Right lobe of liver (tissue), 6 donors: Measurements from ENCODE around the gene UXS1. TPM values are rescaled to one million over a fixed set of nuclear protein-coding genes. Genes with fewer than 3 reads are reported as not detected.

Experiments used
- ATAC-seq, 4 donors: fragments of 200-7000 bp; cut with Tn5 transposase; one replicate each; pipeline ENCODE4 v1.9.1; 2020; ENCODE audit warnings: mild to moderate bottlenecking in 4 of 4, moderate library complexity in 4 of 4
- DNase-seq, 3 donors: peaks; one replicate each; pipeline ENCODE4 v3.0.0-alpha.2; 2020
- H3K27ac ChIP-seq, 3 donors: fragments of 200-600 bp; one replicate each; pipeline ENCODE4 v1.8.0; 2022
- H3K27me3 ChIP-seq, 2 donors: fragments of 200-600 bp; one replicate each; pipeline ENCODE4 v1.8.0; 2022
- H3K36me3 ChIP-seq, 4 donors: fragments of 200-600 bp; sonication (generic) in 1 of 4; one replicate each; pipeline versions ENCODE4 v1.5.1 to v1.8.0; 2017 to 2022; ENCODE audit warnings: control low read depth in 1 of 4
- H3K4me1 ChIP-seq, 4 donors: fragments of 200-600 bp; sonication (generic) in 1 of 4; one replicate each; pipeline versions ENCODE4 v1.5.1 to v1.8.0; 2017 to 2022; ENCODE audit warnings: control low read depth in 1 of 4
- H3K4me3 ChIP-seq, 3 donors: fragments of 200-600 bp; one replicate each; pipeline ENCODE4 v1.8.0; 2022
- H3K9me3 ChIP-seq, 4 donors: fragments of 200-600 bp; sonication (generic) in 1 of 4; one replicate each; pipeline versions ENCODE4 v1.5.1 to v1.8.0; 2017 to 2022; ENCODE audit warnings: control low read depth in 1 of 4
- CTCF ChIP-seq, 4 donors: fragments of 200-600 bp in 3 of 4; fragments of 450-650 bp in 1 of 4; IDR thresholded peaks; one replicate each; pipeline versions ENCODE4 v1.5.1 to v1.8.0; 2016 to 2022; ENCODE audit warnings: antibody characterized with exemption in 4 of 4, mild to moderate bottlenecking in 2 of 4
- POLR2A ChIP-seq: fragments of 450-650 bp; IDR thresholded peaks from one replicate; pipeline ENCODE4 v1.6.1; 2017; ENCODE audit warnings: antibody characterized with exemption, mild to moderate bottlenecking
- WGBS: methylation state at CpG from one replicate; pipeline ENCODE4 v1.1.6; 2018; ENCODE audit warnings: low coverage, low lambda C conversion rate; ENCODE audit not compliant: insufficient coverage; ENCODE audit errors: missing lambda C conversion rate; 5-methylcytosine and 5-hydroxymethylcytosine counted together
- intact Hi-C, 2 donors: fragments of 100-400 bp; cut with DNase I; formaldehyde crosslinking; loops; one replicate each; pipeline versions ENCODE4 v1.11.2 to v1.14.1; 2022
- total RNA-seq, 6 experiments: library from RNA; depleted of rRNA in 2 of 6; stranded (reverse); fragments of >200 nt in 2 of 6; fragmentation: NEBNext Ultra II Directional in 3 of 6; extraction: Animal tissue kit (Norgen Biotek cat#: 25700) in 3 of 6; gene quantifications; one replicate each; pipeline versions ENCODE4 v1.1.0 to v1.2.4, GENCODE V29; 2016 to 2023
- donor health status: DM: no; HTN: yes; CAD: no.
- donor health status: DM: no; HTN: no; CAD: no.
- donor health status: DM: no; HTN: no; CAD: no.
- donor health status: DM: no; HTN: yes; CAD: no.
- donor health status: DM: no; HTN: yes; CAD: no.

Gene UXS1
- total RNA-seq, 6 experiments from 2014 or later = 8.2 to 56.2 (median 14.0) TPM

DNA sequence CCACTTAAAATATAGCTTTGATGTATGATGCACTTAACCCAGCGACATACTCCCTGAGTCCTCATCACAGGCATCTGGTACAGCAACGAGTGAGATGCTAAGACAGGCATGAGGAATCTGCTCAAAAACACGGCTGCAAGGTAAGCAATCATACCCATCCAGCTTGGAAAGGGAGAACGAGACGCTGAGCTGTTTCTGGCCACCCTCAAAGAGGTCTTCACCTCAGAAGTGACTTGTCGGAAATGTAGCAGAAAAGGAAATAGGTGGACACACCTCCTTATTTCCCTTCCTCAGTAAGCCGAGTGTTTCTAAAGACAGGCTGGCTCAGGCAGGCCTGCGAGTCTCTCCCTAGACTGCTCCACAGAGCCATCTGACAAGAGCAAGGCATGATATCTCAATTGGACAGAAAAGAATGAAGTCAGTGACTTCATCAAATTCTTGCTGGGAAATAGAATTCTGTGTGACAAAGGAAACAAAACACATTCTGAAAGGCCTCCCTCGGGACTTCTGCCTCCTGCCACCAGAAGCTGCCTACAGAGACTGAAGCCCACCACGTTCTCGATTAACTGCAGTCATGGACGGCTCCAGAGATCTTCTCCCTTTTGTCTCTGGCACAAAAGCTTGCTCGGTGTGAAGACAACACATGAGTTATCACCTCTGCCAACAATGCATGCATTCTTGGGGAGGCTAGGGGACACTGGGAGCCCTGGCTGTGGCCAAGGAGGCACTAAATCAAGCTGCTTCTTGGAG lies 84.3 kb downstream of the UXS1 start:
- no peak overlapping the region for H3K4me3 ChIP-seq
- TF ChIP-seq CTCF (IDR thresholded peaks at IDR 0.05) (no peak), POLR2A (no peak)
- no peaks in the 10 kb centered on the region for H3K4me1 ChIP-seq
- intact Hi-C loops = no loop called here
- H3K27ac ChIP-seq = no peak overlapping the region
- WGBS = 86% methylated on average over 11 of the region's 13 CpGs
- no peaks in the 10 kb centered on the region for H3K27me3 ChIP-seq
- H3K36me3 ChIP-seq = no peaks in the 10 kb centered on the region
- DNase-seq (no peak), ATAC-seq (no peak)
- H3K9me3 ChIP-seq = no peaks in the 10 kb centered on the region

DNA sequence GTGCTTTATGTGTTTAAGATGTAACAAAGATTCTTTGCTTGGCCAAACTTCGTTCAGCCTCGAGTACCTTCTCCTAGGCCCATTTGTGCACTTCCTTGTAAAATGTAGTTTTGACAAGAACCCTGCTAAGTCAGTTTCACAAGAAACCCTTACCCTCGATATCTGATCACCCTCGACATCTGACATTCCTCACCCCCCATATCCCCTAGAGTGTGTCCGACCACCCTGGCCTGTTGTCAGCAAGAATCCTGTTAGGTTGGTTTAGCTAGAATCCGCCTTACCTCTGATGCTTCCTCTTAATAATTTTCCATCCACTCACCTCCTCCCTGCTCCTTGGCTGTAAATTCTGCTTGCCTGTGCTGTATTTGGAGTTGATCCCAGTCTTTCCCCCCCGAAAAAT lies 85.3 kb downstream of the UXS1 start:
- DNase-seq = no peak
- Histone ChIP-seq H3K9me3 (no peaks in the 10 kb centered on the region), H3K4me1 (no peaks in the 10 kb centered on the region), H3K27ac (no peak overlapping the region), H3K4me3 (no peak overlapping the region), H3K36me3 (no peaks in the 10 kb centered on the region), H3K27me3 (no peaks in the 10 kb centered on the region)
- ATAC-seq = no peak
- intact Hi-C loops = no loop called here
- 80% methylated on average over 5 of the region's 7 CpGs for WGBS
- TF ChIP-seq POLR2A = no peak

- H3K4me1 ChIP-seq = no peaks in the 10 kb centered on the region
- no peak for DNase-seq
- H3K27ac ChIP-seq = no peak overlapping the region
- no peak overlapping the region for H3K4me3 ChIP-seq
- no peaks in the 10 kb centered on the region for H3K36me3 ChIP-seq
- H3K9me3 ChIP-seq = no peaks in the 10 kb centered on the region
- H3K27me3 ChIP-seq = no peaks in the 10 kb centered on the region
- ATAC-seq = peak in 1 of 4 donors; percentile 36
- intact Hi-C loops = no loop called here
- WGBS = 45% methylated on average over 2 of the region's 6 CpGs
- TF ChIP-seq CTCF (IDR thresholded peaks at IDR 0.05) = peak in 2 of 4 donors; percentile 14 to 16
- TF ChIP-seq POLR2A = no peak
Measured at GRCh38 chr2:106108351-106108750, 85.8 kb downstream of the UXS1 start.

DNA sequence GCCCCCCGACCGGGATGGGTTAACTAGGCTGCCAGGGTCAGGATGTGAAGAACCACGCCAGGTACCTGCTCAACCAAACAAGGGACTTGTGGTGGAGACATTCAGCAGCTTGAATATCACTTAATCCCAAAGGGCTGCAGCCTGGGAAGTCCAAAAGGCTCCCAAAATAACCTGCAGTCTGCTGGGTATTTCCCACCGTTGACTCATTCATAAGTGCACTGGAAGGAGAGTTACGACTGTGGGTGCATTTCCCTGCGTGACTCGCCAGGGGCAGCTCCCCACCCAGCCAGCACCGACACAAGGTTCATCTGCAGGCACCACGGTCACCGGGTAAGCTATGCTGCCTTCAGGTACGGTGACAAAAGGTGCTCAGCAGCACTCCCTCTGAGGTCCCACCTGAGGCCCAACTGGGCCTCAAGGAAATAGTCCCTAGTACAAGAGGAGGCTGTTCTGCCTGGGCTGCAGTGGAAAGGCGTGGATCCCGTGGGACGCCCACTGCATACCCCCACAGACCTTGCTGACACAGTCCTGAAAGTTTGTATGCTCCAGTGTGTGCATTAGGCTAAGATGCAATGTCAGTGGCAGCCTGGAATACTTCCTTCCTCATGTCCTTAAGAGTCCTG lies 86.5 kb downstream of the UXS1 start:
- H3K4me1 ChIP-seq = no peaks in the 10 kb centered on the region
- H3K36me3 ChIP-seq = no peaks in the 10 kb centered on the region
- H3K27me3 ChIP-seq = no peaks in the 10 kb centered on the region
- intact Hi-C loops = no loop called here
- H3K9me3 ChIP-seq = no peaks in the 10 kb centered on the region
- no peak for DNase-seq
- no peak for ATAC-seq
- TF ChIP-seq CTCF (IDR thresholded peaks at IDR 0.05) (no peak), POLR2A (no peak)
- no CpG with 5 or more reads among the region's 14 CpGs for WGBS
- no peak overlapping the region for H3K4me3 ChIP-seq
- no peak overlapping the region for H3K27ac ChIP-seq
